IPS-NIHi7 (cell line): ENCODE data around the gene CELF4.

Source experiments
- DNase-seq: peaks from one replicate; pipeline ENCODE4 v3.0.0; 2012; ENCODE audit warnings: mixed read lengths; ENCODE audit errors: extremely low spot score

CELF4 gene

DNA sequence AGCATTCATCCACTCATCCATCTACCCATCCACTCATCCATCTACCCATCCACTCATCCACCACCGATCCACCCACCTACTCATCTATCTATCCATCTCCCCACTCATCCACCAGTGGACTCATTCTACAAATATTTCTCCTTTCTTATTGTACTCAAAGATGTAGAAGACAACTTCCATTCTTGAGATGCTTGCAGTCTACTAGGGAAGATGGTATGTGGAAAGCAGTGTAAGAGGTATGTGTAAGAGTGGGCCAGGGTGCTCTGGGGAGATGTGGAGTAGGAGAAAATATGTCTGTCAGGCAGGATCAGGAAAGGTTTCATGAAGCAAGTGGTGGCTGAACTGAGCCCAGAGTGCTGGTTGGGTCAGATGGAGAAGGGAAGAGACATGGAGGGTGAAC is 150.8 kb downstream of the CELF4 start:
- no peak for DNase-seq

- no peak for DNase-seq
These were observed 152.8 kb downstream of the CELF4 start for GRCh38 chr18:37412829-37413228.

- no peak for DNase-seq
These were observed 153.3 kb downstream of the CELF4 start for GRCh38 chr18:37412333-37412732.

DNA sequence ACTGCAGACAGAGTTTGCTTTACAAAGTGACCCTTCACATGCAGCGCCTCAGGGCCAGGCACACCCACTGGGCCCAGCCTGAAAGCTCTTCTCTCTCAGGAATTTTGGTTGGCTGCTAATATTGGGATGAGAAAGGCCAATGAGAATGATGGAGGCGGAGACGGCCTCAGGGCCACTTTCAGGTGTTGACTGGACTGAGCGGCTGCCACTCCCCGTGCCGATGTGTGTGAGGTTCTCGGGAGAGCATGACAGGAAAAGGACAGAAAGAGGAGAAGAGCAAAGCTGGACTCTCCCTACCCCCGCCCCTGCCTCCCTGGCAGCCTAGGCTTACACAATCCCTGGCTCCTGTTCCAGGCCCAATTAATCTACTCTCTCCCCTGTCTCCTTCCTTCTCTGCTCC is 155.7 kb downstream of the CELF4 start:
- DNase-seq = no peak

- no peak for DNase-seq
These were observed 156.8 kb downstream of the CELF4 start for GRCh38 chr18:37408676-37409265.

GRCh38 chr18:37407571-37407970 is 158.0 kb downstream of the CELF4 start:
- no peak for DNase-seq

DNA sequence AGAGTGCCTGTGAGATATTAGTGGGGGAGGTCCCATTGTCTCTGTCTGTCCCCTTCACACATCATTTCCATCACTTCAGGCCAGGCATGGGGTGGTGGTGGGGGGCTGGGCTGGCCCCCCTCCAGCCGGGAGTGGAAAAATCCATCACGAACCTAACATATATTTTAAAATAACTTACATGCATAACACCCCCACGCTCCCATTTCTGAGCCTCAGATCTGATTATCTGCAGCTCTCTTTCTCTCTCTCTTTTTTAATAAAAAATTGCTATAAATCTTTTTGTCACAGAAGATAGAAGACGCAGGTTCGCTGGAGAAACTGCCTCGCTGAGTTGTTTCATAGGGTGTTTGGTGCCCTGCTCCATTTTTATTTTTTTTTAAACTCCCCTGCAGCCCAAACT is 159.8 kb downstream of the CELF4 start:
- no peak for DNase-seq

DNA sequence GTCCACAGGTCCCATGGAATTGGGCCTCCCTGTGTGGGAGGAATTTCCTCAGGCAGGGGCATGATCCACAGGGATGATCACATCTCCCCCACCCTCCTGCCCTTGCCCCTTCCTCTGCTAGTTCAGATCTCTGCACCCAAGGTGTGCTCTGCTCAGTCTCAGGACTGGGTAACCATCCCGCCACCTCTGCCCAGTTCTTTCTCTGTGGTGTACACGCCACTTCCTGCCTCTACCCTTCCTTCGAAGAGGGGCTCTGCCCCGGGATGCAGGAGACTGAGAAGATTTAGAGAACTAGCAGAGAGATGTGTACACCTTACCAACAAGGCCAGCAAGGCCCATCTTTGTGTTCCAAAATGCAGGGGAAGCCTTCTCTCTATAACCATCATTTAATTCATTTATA is 160.4 kb downstream of the CELF4 start:
- no peak for DNase-seq

DNA sequence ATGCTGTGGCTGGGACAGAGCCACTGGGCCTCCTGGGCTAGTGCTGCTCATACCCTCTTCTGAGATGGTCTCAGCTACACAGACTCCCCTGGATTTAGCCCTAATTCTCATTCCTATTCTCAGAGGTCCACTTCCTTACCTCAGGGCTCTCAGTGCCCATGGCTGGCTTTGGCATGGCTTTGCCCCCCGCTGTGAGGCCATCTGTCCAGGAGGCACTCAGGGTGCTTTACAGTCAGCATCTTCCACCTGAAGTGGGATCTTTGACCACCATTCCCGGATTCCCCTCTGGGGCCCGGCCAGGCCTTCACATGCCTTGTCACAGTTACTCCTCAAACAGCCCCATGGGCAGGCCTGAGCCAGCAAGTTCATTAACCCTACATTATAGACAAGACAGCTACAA is 161.8 kb downstream of the CELF4 start:
- DNase-seq = no peak

GRCh38 chr18:37403100-37403781 is 162.4 kb downstream of the CELF4 start:
- peak; percentile 48 for DNase-seq

DNA sequence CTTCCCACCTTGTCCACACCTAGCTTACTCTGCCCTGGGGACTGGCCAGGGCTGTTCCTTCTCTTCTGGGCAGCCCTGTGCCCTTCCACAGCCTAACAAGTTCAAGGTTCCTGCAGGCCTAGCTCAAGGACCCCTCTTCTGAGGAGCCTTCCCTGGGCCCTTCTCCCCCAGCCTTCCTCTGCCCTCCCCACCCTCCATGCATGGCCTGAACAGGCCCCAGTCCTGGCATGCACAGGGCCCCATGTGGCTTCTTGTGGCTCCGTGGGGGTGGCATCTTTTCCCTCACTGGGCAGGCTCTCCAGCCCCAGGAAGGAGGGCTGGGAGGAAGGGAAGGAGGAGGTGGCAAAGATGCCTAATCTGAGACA is 162.9 kb downstream of the CELF4 start:
- DNase-seq = no peak

DNA sequence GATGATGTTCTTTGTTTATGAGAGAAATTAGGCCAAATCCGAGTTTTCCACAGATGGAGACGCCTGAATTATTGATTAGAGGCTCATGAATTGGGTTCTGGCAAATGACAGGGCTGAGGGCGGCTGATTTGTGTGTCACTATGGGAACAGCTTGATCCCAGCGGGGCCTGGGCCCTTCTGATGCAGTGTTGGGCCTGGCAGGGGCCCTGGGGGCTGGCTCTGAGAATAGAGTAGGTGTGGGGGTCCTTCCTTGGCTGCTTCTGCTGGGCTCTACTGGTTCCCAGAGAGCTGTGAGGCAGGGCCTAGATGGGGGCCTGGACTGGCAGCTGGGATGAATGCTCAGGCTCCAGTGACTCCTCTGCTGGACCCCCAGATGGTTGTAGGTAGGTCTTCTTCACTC is 164.8 kb downstream of the CELF4 start:
- DNase-seq = no peak

- DNase-seq = no peak
These were observed 167.2 kb downstream of the CELF4 start for GRCh38 chr18:37398248-37398920.

DNA sequence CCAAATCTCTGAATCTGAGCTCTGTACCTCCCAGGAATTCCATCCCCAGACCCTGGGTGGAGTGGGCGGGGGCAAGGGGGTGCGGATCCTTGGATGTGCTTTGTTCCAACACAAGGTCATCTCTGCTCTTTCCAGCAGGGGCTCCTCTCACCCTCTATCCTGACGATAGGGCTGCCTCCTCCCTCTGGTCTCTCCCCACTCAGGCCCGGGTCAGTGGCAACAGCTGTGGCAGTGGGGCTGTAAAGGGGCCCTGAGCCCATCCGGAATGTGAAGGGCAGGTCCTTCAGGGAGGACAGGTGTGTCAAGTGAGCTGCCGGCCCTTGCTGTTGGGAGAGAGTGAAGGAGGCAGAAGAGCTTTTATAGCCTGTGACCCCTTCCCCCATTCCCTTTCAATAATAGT is 167.8 kb downstream of the CELF4 start:
- DNase-seq = no peak

- DNase-seq = no peak
These were observed 168.5 kb downstream of the CELF4 start for GRCh38 chr18:37396971-37397720.

GRCh38 chr18:37395631-37396030 is 170.0 kb downstream of the CELF4 start:
- DNase-seq = no peak

DNA sequence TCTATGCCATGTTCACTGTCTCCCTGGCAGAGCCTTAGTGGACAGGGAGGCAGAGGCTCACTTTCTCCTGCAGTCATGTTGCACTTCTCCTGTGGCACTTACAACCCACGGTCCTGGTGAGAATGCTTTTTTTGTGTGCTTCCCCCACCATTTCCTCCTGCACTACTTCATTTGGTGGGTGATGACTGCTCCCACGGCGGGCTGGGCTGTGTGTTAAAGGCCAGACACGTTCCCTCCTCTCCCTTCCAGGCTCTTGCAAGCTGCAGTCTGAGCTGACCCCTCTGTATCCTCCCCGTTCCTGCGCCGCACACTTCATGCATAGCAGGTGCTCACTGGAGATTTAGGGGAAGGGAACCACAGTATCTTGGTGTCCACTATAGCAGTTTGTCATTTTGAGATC is 170.5 kb downstream of the CELF4 start:
- DNase-seq = no peak

DNA sequence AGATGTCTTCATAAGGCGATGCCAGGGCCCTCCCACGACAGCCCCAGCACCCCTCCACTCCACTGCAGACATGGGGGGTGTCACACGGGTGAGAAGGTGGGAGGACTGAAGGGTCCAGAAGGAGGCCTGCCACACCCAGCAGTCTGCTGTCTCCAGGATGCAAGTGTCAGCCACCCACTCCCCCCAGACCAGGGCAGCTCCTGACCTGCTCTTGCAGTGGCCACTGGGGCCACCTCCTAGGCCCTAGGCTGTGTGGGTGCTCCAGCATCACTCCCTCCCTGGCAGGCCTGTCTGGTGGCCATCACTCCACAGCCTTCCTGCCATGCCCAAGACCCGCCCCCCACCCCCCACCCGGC is 171.0 kb downstream of the CELF4 start:
- no peak for DNase-seq

DNA sequence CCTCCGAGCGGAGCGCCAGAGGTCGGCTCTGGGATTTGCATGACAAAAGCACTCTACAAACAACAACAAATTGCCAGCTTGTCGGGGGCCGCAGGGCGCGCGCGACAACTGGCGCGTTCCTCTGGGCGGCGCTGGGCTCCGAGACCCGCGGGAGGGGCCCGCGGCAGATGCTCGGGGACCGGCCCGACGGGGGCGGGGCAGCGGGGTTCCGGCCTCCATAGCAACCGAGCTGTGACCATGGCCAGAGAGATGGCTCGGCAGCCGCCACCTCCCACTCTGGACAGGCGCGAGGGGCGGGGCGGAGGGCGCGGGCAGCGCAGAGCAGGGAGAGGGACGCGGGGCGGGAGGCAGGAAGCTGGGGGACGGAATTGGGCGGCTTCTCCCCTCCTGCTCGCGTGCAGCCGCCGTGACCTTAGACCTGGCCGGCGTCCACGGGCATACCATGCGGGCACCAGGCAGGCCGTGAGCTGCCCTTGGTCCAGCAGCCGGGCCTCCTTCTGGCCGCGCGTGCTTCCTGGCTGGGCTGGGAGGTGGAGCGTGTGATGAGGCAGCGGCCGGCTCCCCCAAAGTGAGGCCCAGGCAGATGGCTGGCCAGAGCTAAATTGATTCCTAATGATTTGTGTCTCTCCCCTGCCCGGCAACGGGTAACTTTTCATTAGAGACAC is 171.5 kb downstream of the CELF4 start:
- peak; percentile 97 for DNase-seq

DNA sequence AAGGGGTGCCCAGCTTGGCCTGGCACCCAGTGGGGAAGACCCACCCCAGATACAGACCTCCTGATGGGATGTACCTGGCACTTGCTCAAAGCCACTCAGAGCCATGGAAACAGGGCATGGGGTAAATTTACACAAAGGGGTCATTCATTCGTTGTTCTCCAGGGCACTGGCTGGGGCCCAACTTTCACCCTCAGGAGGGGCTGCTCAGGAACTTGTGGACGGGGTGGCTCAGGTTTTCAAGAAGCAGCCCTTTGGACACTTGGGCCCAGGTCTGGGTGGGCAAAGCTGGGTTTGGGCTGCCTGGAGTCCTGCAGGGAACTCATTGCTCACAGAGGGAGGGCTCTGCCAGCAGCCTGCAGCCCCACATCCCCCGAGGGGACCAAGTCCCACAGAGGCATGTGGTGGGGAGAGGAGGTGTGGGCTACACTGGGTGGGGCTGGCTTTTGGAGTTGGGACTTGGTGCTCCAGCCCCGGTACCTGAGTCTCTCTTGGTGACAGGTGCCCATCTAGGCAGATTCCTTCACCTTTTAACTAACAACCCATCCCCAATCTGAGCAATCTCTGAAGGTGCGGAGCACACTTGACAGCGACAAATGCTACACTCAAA is 172.3 kb downstream of the CELF4 start:
- DNase-seq = no peak

DNA sequence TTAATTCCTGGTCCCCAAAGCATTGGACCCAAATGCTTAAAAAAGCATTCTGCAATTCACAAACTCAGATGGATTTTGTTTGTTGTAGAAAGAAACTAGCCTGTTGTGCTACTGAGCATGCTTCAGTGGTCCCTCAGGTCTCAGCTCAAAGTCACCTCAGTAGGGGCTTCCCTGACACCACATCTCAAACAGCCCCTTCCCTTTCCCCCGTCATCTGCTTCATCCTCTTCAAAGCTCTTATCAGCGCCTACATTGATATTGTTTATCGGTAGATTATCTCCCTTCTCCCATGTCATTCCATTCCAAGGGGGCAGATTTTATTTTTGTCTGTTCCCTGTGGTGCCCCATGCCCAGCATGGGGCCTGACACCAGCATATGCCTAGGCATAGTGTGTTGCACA is 172.9 kb downstream of the CELF4 start:
- no peak for DNase-seq
